ENCODE measurements around the gene SLC41A3.

GRCh38 chr3:125990253-125990970 lies 93.5 kb downstream of the SLC41A3 start:
- TF ChIP-seq CTCF (tag by site-specific recombination; IDR thresholded peaks at IDR 0.05) (no peak), ZNF37A (tag by site-specific recombination; IDR thresholded peaks at IDR 0.05) (no peak), ZNF114 (tag by site-specific recombination; IDR thresholded peaks at IDR 0.05) (no peak), ZBTB21 (tag by site-specific recombination; IDR thresholded peaks at IDR 0.05) (no peak), REPIN1 (tag by site-specific recombination; IDR thresholded peaks at IDR 0.05; ENCODE audit: low read depth) (no peak), SCRT1 (tag by site-specific recombination; IDR thresholded peaks at IDR 0.05; ENCODE audit: borderline replicate concordance) (no peak), ZNF121 (tag by site-specific recombination; IDR thresholded peaks at IDR 0.05) (no peak), INSM2 (tag by site-specific recombination; IDR thresholded peaks at IDR 0.05) (no peak), ZNF677 (tag by site-specific recombination; IDR thresholded peaks at IDR 0.05) (no peak), ZNF600 (tag by site-specific recombination; IDR thresholded peaks at IDR 0.05) (no peak), ZNF112 (tag by site-specific recombination; IDR thresholded peaks at IDR 0.05) (no peak), ZNF423 (tag by site-specific recombination; IDR thresholded peaks at IDR 0.05) (no peak), ZNF530 (tag by site-specific recombination; IDR thresholded peaks at IDR 0.05; ENCODE audit: low read depth) (no peak)

Measured in HEK293 (cell line).